Parathyroid adenoma (tissue), 2 donors: ENCODE data around the gene VSIG10.

Experiments
- H2AFZ ChIP-seq: fragments of 300-600 bp; sonication (generic); one replicate; pipeline ENCODE4 v1.7.0; 2017; ENCODE audit warnings: antibody characterized with exemption, mild to moderate bottlenecking
- H3K27ac ChIP-seq: fragments of 300-600 bp; sonication (generic); one replicate; pipeline ENCODE4 v1.7.0; 2017
- H3K27me3 ChIP-seq: fragments of 300-600 bp; sonication (generic); one replicate; pipeline ENCODE4 v1.7.0; 2017; ENCODE audit warnings: low read length; ENCODE audit not compliant: control insufficient read depth, insufficient read depth
- H3K36me3 ChIP-seq: fragments of 300-600 bp; sonication (generic); one replicate; pipeline ENCODE4 v1.7.0; 2017; ENCODE audit warnings: low read length; ENCODE audit not compliant: control insufficient read depth, insufficient read depth
- H3K4me1 ChIP-seq: fragments of 300-600 bp; sonication (generic); one replicate; pipeline ENCODE4 v1.7.0; 2017; ENCODE audit warnings: control low read depth
- H3K4me2 ChIP-seq: fragments of 300-600 bp; sonication (generic); one replicate; pipeline ENCODE4 v1.7.0; 2017; ENCODE audit warnings: low read length
- H3K4me3 ChIP-seq: fragments of 300-600 bp; sonication (generic); one replicate; pipeline ENCODE4 v1.7.0; 2017; ENCODE audit warnings: low read depth, low read length
- H3K79me2 ChIP-seq: fragments of 300-600 bp; sonication (generic); one replicate; pipeline ENCODE4 v1.7.0; 2017; ENCODE audit warnings: control low read depth
- H3K9ac ChIP-seq: fragments of 300-600 bp; sonication (generic); one replicate; pipeline ENCODE4 v1.7.0; 2017; ENCODE audit warnings: mild to moderate bottlenecking
- H3K9me3 ChIP-seq: fragments of 300-600 bp; sonication (generic); one replicate; pipeline ENCODE4 v1.7.0; 2017; ENCODE audit warnings: low read length; ENCODE audit not compliant: control insufficient read depth
- TF ChIP-seq, protein P1 (sequence below): fragments of 300-600 bp; sonication (generic); IDR thresholded peaks from one replicate; pipeline ENCODE4 v1.7.0; 2017; ENCODE audit warnings: antibody characterized with exemption, mild to moderate bottlenecking
- donor health status: primary hyperparathyroidism.

Gene VSIG10

DNA sequence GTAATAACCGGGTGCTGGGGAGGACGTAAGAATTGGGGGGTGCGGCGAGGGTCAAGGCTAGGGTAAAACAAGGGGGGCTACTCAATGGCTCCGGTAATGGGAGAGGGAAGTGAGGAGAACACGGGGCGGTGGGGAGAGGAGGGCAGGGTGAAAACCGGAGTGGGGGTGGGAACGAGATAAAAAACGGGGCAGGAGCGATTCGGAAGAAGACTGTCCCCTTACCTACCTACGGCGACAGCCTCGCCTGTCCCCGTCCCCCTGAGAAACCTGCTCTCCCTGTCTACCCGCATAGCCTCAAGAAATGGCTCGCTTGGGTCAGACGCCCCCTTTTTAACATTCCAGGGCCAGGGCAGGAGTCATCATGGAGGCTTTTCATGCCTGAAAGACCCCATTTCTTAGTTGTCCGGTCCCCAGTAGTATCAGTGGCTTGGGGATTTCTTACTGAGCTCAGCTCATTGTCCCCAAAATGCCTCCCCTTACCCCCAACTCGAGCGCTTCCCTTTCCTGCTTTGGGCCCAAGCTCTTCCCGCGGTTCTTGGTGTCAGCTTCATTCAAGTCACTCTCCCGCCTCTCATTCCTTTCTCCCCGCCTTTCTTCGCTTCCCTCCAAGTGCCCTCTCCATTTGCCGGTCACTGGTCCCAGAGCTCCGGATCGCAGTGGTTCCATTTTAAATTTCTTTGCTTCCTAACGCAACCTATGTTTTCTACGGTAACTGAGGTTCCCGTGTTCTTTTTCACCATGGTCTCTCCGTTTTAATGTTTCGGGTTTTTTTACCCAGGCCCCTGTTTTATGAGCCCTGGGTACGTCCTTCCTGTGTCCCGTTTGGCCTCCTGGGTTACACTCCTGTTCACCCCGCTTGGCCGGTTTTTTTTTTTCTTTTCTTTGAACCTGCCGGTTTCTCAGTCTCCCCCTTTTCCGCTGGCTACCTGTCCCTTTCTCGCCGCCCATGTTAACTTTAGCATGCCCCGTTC, 41.7 kb downstream of the VSIG10 start:
- H3K9me3 ChIP-seq, result no peaks in the 10 kb centered on the region
- peak overlapping the region; percentile 78 for H3K27ac ChIP-seq
- H3K4me1 ChIP-seq, result peaks cover 6% of the 10 kb centered on the region
- H3K36me3 ChIP-seq, result no peaks in the 10 kb centered on the region
- no peaks in the 10 kb centered on the region for H3K79me2 ChIP-seq
- peak overlapping the region; percentile 69 for H3K9ac ChIP-seq
- H2AFZ ChIP-seq, result peak overlapping the region; percentile 87
- H3K4me3 ChIP-seq, result peak overlapping the region; percentile 83
- TF ChIP-seq, protein P1, sequence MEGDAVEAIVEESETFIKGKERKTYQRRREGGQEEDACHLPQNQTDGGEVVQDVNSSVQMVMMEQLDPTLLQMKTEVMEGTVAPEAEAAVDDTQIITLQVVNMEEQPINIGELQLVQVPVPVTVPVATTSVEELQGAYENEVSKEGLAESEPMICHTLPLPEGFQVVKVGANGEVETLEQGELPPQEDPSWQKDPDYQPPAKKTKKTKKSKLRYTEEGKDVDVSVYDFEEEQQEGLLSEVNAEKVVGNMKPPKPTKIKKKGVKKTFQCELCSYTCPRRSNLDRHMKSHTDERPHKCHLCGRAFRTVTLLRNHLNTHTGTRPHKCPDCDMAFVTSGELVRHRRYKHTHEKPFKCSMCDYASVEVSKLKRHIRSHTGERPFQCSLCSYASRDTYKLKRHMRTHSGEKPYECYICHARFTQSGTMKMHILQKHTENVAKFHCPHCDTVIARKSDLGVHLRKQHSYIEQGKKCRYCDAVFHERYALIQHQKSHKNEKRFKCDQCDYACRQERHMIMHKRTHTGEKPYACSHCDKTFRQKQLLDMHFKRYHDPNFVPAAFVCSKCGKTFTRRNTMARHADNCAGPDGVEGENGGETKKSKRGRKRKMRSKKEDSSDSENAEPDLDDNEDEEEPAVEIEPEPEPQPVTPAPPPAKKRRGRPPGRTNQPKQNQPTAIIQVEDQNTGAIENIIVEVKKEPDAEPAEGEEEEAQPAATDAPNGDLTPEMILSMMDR, result no peak
- H3K27me3 ChIP-seq, result no peaks in the 10 kb centered on the region
- peak overlapping the region; percentile 71 for H3K4me2 ChIP-seq

GRCh38 chr12:118061011-118061872, 42.6 kb downstream of the VSIG10 start, which contains the start of gene WSB2:
WSB2 (minus strand) TSS chr12:118061179; CDS start chr12:118061048, 131 bp downstream.
- no peaks in the 10 kb centered on the region for H3K36me3 ChIP-seq
- H3K4me1 ChIP-seq, result peaks cover 8% of the 10 kb centered on the region
- H3K4me3 ChIP-seq, result peak within 1 kb of the TSS; percentile 83
- no peaks in the 10 kb centered on the region for H3K9me3 ChIP-seq
- H3K79me2 ChIP-seq, result no peaks in the 10 kb centered on the region
- TF ChIP-seq, protein P1, result no peak
- peak within 1 kb of the TSS; percentile 71 for H3K9ac ChIP-seq
- no peaks in the 10 kb centered on the region for H3K27me3 ChIP-seq
- peak within 1 kb of the TSS; percentile 75 for H3K4me2 ChIP-seq
- peak within 1 kb of the TSS; percentile 90 for H3K27ac ChIP-seq
- H2AFZ ChIP-seq, result peak within 1 kb of the TSS; percentile 91

GRCh38 chr12:118060301-118061010, 43.4 kb downstream of the VSIG10 start:
- peak overlapping the region; percentile 71 for H3K9ac ChIP-seq
- peak overlapping the region; percentile 75 for H3K4me2 ChIP-seq
- TF ChIP-seq, protein P1, result no peak
- no peaks in the 10 kb centered on the region for H3K79me2 ChIP-seq
- peaks cover 8% of the 10 kb centered on the region for H3K4me1 ChIP-seq
- peak overlapping the region; percentile 69 for H3K4me3 ChIP-seq
- H3K27ac ChIP-seq, result peak overlapping the region; percentile 90
- no peaks in the 10 kb centered on the region for H3K9me3 ChIP-seq
- no peaks in the 10 kb centered on the region for H3K36me3 ChIP-seq
- H3K27me3 ChIP-seq, result no peaks in the 10 kb centered on the region
- peak overlapping the region; percentile 91 for H2AFZ ChIP-seq

DNA sequence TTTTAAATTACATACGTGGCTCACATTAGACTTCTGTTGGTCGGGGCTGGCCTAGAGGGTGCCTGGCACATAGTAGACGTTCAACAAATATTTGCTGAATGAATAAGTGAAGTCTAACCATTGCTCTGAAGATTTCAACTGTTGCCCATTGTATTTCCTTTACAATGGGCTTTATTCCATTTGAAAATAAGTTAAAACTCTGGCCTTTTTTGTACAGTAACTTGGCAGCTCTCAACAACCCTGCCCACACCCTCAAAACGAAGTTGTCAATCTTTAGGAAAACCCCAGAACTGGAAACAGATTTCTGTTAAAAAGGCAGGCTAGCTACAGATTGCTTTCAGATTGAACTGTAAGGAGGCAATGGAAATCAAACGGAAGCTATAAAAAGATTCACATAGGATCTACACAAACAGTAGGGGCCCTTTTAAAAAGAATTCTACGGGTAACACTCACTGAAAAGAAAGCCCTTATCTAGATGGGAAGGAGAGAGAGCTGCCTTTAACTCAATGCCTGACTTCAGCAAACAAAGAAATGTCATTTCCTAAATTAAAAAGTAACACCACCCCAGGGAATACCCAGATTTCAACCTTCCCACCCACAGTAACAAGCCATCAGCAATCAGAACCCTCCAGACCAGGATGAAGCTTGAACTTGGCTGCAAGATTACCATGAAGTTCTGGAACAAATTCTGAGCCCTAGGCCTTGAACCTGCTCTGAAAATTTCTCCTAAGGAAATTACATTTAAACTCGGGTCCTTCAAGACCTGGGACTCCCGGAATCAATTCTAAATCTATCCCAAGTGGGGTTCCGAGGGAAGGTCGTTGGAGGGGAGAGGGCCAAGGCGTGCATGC, 44.2 kb downstream of the VSIG10 start:
- peak overlapping the region; percentile 90 for H3K27ac ChIP-seq
- no peaks in the 10 kb centered on the region for H3K36me3 ChIP-seq
- no peaks in the 10 kb centered on the region for H3K27me3 ChIP-seq
- TF ChIP-seq, protein P1, result no peak
- H3K79me2 ChIP-seq, result no peaks in the 10 kb centered on the region
- peak overlapping the region; percentile 69 for H3K4me3 ChIP-seq
- H2AFZ ChIP-seq, result peak overlapping the region; percentile 91
- H3K9me3 ChIP-seq, result no peaks in the 10 kb centered on the region
- H3K4me2 ChIP-seq, result peak overlapping the region; percentile 75
- no peak overlapping the region for H3K9ac ChIP-seq
- peaks cover 8% of the 10 kb centered on the region for H3K4me1 ChIP-seq
